ENCODE data around the gene TRIM71.

GRCh38 chr3:32794487-32795308 lies 23.1 kb upstream of the TRIM71 start:
- no peak for TF ChIP-seq POLR2A (IDR thresholded peaks at IDR 0.05)
- TF ChIP-seq CTCF (IDR thresholded peaks at IDR 0.05) = no peak
